GM18873 (cell line): ENCODE measurements around the gene PXMP2.

ENCODE experiments used
- ATAC-seq: cut with Tn5 transposase; IDR thresholded peaks from one replicate; pipeline ENCODE4 v1.9.1; 2021; ENCODE audit warnings: mild to moderate bottlenecking, moderate library complexity, moderate number of reproducible peaks; ENCODE audit not compliant: unreplicated experiment, low FRiP score

Gene PXMP2

DNA sequence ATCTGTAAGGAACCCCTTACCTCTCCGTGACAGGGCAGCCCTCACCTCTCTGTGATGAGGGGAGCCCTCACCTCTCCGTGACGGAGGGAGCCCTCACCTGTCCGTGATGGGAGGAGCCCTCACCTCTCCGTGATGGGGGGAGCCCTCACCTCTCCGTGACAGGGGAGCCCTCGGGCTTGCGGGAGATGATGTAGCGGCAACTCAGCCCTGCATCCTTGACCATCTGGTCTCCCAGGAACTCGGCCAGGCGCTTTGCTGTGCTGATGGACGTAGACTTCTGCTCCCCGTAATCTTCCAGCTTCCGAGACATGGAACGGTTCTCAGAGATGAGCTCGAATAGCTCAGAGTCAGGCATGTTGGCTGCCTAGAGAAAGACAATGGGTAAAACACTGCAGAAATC lies 28.2 kb upstream of the PXMP2 start:
- no peak for ATAC-seq

DNA sequence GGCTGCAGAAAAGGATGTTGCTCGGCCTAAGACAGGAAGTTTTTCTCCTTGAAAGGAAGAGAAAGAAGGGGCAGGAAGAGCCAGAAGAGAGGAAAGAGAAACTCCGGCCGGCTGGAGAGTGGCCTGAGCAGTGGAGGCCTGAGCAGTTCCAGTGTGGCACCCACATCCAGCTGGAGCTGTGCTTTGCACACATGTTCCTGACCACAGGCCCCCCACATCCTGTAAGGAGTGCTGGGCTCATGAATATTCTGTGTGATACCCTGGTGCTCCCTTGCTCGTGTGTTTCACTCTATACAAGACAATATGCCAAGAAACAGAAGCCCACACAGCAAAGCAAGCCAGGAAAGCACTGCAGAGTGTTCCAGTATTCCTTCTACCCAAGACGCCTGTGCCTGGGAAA lies 27.3 kb upstream of the PXMP2 start:
- no peak for ATAC-seq

DNA sequence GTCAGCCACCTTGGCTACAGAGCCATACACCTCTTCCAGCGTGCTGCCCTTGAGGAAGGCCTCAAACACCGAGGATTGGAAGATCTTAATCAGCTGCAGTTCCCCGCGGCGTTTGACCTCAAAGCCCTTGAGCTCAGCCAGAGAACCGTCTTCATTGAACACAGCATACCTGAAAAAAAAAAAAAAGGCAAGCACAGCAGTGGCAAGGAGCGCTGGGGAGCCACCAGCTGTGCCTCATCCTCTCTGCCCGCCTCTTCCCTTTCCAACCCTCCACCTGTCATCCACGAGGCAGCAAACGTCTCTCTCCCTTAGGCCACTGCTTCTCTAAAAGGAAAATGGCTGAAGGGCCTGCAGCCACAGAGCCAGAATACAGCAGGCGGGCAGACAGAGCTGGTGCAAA lies 26.4 kb upstream of the PXMP2 start:
- ATAC-seq, result no peak

DNA sequence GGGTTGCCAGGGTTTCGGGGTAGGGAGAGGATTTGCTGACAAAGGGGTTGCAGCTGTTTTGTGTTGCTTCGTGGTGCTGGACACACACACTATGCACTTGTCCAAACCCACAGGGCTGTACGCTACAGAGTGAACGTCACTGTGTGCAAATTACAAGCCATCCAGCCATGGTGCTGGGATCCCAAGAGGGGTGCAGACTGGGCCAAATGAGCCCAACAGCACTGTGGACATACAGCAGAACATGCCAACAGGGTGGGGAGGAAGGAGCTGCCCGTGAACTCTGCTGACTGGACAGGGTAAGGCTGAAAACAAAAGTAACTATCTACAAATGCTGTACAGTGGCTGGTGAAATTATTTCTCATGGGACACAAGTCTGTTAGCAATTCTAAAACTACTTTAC lies 25.4 kb upstream of the PXMP2 start:
- ATAC-seq, result no peak

DNA sequence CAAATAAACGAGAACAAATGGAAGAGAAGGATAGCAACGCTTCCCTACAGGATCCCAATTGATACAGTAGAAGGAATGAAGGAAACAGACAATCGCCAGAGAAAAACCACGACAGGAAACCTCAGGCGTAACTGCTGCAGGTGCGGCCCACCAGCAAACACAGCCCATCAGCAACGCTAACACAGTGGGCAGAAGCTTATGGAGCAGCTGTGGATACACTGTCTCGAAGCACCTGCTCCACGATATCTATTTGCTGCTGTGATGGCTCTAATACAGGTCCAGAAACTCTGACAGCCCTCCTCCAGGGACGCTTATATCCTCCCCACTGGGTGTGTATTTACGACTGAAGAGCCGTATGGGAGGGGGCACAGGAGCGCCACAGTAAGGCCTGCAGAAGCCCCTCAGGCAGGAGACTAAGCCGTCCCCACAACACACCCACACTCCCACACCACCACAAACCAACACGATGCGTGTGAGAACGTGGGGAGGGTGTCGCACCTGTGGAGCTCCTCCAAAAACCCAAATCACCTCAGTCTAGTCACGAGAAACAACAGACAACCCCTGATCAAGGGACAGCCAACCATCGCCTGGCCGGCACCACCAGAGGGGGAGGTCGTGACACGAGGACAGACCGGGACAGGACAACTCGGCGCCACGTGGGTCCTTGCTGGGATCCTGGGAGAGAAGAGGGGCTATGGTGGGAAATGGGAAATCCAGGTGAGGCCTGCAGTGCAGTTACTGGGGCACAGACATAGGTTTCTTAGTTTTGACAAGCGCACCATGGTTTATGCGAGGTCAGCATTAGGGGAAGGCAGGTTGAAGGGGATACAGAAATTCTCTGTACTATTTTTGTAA lies 24.3 kb upstream of the PXMP2 start:
- no peak for ATAC-seq

DNA sequence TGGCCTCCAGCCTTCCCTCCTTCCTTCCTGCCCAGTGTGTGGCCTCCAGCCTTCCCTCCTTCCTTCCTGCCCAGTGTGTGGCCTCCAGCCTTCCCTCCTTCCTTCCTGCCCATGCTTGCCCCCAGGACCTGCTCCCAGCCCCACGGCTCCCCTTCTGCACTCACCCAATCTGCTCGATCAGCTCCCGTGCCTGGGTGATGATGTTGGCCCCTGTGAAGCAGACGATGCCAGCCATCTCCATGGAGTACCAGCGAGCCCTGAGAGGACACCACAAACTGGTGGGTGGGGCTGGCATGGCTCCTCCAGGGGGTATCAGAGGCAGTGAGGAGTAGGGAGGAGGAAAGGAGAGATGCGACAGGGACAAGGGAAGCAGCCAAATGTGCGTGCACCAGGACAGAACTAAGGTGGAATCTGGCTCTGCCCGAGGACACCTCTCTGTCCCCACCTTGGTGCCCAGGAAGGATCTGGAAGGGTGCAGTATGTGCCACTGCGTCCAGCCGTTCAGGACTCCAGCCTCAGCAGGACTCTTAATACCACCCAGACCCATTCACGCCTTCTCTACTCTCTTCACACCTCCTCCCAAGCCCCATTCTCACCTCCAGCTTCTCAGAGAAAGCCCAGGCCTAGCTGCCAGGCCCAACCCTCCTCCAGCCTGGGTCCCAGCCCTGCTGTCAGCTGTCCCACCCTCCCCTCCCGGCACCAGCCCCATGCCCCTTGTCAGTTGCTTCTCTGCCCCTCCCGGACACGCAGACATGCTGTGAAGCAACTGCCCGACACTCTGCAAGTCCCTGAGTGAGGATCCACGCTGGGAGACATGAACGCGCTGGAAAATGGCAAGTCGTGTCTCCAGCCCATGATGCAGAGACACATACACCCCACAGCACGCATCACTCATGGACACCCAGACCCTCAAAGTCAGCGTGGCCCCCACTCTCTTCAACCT lies 22.9 kb upstream of the PXMP2 start:
- no peak for ATAC-seq

DNA sequence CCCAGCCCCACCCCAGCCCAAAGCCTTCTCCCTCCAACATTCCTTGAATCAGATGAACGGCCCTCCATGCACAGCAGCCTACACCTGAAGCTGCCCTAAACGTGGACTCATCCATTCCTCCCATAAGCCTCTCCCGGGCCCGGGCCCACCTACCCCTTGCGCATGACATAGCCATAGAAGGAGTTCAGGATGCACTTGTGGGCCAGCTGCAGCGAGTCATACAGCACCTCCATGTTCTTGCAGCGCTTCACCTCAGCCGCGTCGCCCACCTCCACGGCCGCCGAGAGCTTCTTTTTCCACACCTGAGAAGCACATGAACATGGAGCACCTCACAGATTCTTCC lies 22.3 kb upstream of the PXMP2 start:
- no peak for ATAC-seq

DNA sequence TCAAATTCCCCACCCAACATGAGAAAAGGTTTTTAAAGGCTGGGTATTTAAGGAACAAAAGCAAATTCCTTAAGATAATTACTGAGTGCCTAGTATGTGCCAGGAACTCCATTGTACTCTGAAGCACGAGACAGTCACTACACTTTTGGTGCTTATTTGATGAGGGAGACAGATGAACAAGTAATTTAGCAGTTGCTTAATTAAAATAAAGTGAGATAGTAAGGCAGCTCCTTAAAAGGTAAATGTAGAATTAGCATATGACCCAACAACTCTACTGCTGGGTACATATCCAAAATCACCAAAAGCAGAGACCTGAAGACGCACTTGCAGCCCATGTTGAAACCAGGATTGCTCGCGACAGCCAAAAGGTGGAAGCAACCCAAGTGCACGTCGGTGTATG lies 21.6 kb upstream of the PXMP2 start:
- ATAC-seq, result no peak

DNA sequence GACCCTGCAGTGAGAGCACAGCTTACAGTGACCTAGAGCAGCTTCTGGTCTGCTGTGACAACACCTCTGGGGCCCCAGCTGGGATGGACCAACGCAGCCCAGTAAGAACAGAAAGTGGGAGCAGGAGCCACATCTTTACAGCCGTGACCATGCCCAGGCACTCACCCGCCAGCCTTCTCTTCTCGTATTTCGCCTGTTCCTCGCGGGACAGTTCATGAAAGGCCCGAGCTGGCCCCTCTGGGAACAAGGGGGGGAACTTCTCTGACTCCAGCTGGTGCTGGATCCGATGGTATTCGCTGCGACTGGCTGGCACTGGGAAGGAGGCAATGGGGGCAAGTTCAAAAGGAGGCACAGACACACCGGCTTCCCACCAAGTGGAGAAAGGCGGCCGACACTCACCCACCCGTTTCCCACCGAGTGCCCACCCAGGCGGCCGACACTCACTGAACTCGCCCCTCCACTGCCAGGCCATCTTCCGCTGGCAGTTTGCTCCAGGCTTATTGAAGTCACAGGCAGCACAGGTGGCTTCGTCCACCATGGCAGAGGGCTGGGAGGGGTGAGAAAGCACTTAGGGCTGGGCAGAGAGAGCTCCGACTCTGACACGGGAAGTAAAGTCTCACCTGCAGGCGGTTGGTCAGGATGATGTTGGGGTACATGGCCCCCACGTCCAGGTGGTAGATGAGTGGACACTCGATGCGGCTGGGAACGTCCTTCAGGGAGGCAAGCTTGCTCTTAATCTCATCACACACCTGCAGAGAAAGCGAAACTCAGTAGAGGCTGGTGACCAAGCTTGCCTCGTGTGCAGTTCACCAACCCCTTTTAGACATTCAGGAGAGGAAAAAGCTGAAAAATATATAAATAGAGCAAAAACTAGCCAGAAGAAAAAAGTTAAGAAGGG lies 18.9 kb upstream of the PXMP2 start:
- no peak for ATAC-seq

DNA sequence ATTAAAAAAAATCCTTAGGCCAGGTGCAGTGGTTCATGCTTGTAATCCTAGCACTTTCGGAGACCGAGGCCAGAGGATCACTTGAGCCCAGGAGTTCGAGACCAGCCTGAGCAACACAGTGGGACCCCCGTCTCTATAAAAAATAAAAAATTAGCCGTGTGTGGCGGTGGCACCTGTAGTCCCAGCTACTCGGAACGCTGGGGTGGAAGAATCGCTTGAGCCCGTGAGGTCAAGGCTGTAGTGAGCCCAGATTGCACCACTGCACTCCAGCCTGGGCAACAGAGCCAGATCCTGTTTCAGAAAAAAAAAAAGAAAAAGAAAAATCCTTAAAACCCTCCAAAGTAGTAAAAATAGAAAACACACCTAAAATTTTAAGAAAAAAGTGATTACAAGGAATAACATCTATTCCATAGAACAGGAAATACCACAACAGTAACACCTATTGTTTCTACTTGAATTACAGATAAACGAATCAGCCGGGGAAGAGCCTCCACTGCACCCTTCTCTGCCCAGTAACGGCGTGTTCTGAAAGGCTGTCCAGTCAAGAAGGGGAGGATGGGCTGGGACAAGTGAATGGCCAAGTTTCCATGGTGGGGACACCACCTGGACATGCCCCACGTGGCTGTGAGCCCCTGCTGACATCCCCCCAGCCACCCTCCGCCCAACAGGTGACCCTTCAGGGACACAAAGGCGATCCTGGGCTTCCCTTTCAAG lies 18.1 kb upstream of the PXMP2 start:
- ATAC-seq, result no peak

DNA sequence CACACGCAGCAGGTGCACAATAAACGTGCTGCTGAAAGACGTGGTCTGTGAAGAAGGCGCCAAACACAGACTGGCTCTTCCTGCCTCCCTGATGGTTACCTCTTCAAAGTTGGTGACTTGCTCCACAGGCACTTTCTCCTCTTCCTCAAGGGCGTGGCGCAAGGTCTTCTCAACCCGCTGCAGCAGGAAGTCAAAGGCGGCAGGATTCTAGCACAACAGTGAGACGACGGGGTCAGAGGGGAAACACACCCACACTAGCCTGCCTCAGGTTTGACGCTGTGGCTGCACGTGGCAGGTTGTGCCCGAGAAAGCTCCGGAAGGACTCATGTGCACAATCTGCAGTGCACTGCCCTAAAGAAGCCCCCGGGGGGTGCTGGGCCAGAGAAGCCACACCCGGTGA lies 15.3 kb upstream of the PXMP2 start:
- ATAC-seq, result no peak

DNA sequence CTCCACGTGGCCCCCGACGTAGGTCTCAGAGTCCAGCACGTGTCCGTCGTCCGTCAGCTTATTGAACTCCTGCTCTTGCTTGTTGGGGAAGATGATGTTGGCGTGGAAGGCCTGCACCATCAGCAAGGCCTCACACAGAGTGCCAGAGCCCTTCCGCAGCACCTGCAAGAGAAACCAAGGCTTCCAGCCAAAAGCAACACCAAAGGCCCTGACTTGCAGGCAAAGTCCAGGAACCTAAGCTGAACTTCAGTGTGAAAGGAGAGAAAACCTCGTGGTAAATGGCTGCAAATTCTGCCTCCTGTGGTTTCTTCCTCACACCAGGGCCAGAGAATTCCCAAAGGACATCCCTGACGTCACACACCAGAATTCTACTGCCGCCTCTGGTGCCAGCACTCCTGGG lies 14.7 kb upstream of the PXMP2 start:
- ATAC-seq, result no peak

DNA sequence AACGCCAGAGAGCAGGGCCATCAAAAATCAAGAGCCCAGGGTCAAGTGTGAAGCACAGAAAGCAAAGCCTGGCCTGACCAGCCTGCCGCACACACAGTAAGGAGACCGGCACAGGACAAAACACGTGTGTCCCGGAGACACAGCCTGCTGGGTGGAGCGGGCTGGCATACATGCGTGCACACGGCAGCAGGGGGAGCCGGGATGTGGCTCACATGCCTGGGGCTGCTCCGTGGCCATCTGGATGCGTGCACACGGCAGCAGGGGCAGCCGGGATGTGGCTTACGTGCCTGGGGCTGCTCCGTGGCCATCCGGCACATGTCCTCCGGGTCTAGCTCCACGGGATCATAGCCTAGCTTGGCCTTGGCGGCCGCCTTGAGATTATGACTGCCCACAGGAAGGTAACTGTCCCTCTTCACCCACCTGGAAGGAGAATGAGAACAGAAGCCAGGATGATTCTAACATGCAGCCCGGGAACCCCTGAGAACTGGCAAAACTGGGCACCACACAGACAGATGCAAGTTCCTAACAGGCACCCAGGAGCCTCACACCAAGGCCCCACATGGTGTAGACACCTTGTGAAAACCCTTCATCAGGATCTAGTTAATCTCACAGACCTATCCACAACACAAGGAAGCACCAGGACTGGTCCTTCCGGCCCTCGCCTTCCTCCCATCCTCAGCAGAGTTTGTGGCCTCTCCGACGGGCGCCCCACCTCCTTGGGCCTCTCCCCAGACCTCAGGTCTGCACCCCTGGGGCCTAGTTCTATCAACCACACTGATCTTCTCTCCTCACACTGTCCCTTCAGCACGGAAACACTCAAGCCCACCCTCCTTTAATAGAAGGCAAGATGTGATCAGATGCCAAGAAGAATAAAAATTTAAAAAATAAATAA lies 13.9 kb upstream of the PXMP2 start:
- no peak for ATAC-seq

DNA sequence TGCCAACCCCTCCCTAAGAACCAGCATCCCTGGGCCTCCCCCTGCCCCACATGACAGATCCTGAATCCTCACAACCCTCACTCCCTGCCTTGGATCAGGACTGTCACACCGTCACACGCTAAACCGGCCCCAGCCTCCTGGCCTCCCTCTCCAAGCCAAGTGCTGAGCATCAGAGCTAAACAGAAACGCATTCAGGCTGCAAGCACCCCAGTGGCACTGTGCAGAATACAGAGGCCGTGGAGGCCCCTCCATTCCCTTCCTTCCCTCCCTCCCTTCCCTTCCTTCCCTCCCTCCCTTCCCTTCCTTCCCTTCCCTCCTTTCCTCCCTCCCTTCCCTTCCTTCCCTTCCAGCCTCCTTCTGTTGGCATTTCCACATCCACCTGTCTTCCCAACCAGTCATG lies 12.8 kb upstream of the PXMP2 start:
- no peak for ATAC-seq

DNA sequence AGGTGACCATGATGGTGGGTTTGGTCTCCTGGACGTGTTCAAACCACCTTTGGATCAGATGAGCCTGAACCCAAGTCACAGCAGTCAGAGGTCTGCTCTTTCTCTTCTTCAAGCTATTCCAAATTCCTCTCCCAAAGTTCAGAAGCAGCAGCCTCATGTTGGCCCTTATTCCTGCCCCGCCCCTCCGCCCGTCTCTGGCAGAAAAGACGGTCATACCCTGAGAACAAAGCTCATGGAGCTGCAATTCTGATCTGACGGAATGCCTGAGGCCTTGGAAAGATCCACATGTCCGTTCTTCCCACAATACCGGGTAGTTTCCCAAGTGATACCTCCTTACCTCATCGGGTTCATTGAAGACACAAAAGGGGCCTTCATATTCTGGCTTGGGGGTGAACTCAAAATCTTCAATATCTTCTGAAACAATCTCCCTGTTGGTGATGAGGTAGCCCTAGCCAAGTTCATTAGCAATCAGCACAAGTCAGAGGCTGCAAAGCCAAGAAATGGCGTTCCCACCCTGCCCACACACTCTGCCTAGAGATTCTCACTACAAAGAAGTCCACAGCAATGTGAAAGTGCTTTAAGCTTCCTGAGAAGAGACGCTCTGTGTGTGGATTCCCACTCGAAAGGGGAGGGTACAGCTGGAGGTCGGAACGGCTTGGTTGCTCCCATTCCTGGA lies 11.5 kb upstream of the PXMP2 start:
- ATAC-seq, result no peak

DNA sequence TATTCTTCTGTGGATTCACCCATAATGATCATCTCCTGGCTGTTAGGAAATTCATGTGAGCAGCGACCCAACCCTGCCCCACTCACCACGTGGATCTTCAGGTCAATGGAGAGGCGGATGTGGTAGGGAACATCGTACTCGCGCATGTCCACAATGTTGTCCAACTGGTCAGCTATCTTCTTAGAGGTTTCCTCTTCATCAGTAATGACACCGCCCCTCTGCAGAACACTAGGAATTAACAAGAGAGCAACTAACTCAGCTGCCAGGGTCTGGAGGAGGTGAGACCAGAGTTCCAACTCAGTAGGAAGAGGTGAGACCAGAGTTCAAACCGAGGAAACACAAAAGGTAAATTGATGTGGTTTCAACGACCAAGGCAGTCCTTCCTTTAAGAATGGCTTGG lies 9.9 kb upstream of the PXMP2 start:
- ATAC-seq, result no peak

DNA sequence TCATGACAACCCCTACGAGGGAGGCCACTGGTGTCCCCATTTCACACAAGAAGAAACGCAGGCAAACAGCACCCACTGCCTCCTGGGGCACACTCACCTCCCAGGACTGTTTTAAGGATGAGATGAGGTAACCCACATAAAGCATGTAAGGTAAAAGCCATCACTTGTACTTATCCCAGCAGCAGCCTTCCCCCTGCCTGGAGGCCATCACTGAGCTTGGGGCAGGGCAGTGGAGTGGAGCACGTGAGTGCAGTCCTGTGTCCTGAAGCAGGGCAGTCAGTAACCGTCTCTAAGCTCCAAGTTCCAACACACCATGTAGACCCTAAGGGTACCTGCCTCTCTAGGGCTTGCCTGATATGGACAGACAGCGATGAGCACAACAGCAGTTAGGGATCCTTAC lies 2.0 kb upstream of the PXMP2 start:
- no peak for ATAC-seq

DNA sequence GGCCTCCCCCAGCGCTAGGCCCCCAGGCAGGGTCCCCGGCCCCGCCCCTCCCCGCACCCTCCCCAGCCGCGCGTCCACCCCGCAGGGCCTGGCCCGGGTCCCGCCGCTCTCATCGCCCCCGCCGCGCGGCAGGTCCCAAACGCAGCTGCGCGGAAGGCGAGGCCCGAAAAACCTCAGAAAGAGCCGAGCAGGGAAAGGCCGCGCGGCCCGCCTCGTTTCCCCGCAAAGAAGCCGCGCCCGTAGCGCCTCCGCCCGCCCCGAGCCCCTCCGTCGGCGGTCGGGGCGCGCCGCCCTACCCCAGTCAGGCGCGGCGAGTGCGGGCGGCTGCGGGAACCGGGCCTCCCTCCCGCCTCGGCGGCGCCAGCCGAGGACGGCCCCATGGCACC lies 569 bp upstream of the PXMP2 start:
- ATAC-seq, result no peak

DNA sequence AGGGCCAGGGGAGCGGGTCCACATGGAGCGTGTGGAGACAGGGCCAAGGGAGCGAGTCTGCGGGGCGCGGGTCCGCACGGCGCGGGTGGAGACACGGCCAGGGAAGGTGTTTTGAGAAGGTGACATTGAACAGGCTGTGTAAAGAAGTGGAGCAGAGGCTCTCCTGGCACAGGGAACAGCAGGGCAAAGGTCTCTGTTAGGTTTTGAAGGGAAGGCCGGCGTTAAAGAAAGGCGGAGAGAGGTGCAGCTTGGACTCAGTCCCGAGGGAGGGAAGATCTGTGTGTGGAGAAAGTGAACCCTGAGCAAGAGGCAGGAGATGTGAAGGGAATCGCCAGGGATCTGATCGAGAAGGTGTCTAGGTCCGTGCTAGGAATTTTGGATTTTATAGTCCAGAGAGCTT lies 1.8 kb downstream of the PXMP2 start:
- ATAC-seq, result no peak
